Left ventricle myocardium inferior (tissue), 1 donor: ENCODE results near the gene MINK1. TPM values are rescaled to one million over a fixed set of nuclear protein-coding genes. Genes with fewer than 3 reads are reported as not detected.

Experiments
- DNase-seq: peaks from one replicate; pipeline ENCODE4 v3.0.0-alpha.2; 2020
- H3K27ac ChIP-seq: fragments of 200-600 bp; replicated peaks from 2 replicates; pipeline ENCODE4 v1.8.0; 2021
- H3K27me3 ChIP-seq: fragments of 200-600 bp; 2 replicates; pipeline ENCODE4 v1.8.0; 2021; ENCODE audit warnings: low read depth
- H3K36me3 ChIP-seq: fragments of 200-600 bp; 2 replicates; pipeline ENCODE4 v1.8.0; 2021
- H3K4me1 ChIP-seq: fragments of 200-600 bp; 2 replicates; pipeline ENCODE4 v1.8.0; 2021
- H3K4me3 ChIP-seq: fragments of 200-600 bp; 2 replicates; pipeline ENCODE4 v1.8.0; 2021; ENCODE audit warnings: mild to moderate bottlenecking, moderate library complexity
- H3K9me3 ChIP-seq: fragments of 200-600 bp; replicated peaks from 2 replicates; pipeline ENCODE4 v1.8.0; 2021
- intact Hi-C: fragments of 100-400 bp; cut with micrococcal nuclease; formaldehyde crosslinking; loops from one replicate; pipeline ENCODE4 v1.11.0; 2022
- total RNA-seq: library from RNA; stranded (reverse); fragmentation: NEBNext Ultra II Directional; extraction: Animal tissue kit (Norgen Biotek cat#: 25700); gene quantifications from one replicate; pipeline ENCODE4 v1.2.1, GENCODE V29; 2021
- TF ChIP-seq, protein P1 (sequence below): fragments of 200-600 bp; IDR thresholded peaks from 2 replicates; pipeline ENCODE4 v1.8.0; 2021; ENCODE audit warnings: antibody characterized with exemption, mild to moderate bottlenecking, borderline replicate concordance
- donor health status: DM: no; HTN: yes; CAD: no; lungs with severe emphysema.

Gene MINK1
- total RNA-seq, 1 donor from 2014 or later = 50.9 TPM

DNA sequence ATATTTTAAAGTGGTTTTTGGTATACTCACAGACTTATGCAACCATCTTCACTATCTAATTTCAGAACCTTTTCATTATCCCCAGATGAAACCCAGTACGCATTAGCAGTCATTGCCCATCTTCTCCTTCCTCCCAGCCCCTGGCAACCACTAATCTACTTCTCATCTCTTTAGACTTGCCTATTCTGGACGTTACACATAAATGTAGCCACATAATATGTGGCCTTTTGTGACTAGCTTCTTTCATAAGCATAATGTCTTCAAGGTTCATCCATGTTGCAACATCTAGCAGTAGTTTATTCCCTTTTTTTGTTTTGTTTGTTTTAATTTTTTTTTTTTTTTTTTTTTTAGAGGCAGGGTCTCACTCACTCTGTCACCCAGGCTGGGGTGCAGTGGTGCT lies 37.7 kb downstream of the MINK1 start:
- no peak overlapping the region for H3K4me3 ChIP-seq
- DNase-seq = no peak
- intact Hi-C loops = no loop called here
- no peaks in the 10 kb centered on the region for H3K27me3 ChIP-seq
- TF ChIP-seq, protein P1, sequence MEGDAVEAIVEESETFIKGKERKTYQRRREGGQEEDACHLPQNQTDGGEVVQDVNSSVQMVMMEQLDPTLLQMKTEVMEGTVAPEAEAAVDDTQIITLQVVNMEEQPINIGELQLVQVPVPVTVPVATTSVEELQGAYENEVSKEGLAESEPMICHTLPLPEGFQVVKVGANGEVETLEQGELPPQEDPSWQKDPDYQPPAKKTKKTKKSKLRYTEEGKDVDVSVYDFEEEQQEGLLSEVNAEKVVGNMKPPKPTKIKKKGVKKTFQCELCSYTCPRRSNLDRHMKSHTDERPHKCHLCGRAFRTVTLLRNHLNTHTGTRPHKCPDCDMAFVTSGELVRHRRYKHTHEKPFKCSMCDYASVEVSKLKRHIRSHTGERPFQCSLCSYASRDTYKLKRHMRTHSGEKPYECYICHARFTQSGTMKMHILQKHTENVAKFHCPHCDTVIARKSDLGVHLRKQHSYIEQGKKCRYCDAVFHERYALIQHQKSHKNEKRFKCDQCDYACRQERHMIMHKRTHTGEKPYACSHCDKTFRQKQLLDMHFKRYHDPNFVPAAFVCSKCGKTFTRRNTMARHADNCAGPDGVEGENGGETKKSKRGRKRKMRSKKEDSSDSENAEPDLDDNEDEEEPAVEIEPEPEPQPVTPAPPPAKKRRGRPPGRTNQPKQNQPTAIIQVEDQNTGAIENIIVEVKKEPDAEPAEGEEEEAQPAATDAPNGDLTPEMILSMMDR = no peak
- no peaks in the 10 kb centered on the region for H3K9me3 ChIP-seq
- peaks cover 8% of the 10 kb centered on the region for H3K4me1 ChIP-seq
- H3K36me3 ChIP-seq = no peaks in the 10 kb centered on the region
- H3K27ac ChIP-seq = no peak overlapping the region

DNA sequence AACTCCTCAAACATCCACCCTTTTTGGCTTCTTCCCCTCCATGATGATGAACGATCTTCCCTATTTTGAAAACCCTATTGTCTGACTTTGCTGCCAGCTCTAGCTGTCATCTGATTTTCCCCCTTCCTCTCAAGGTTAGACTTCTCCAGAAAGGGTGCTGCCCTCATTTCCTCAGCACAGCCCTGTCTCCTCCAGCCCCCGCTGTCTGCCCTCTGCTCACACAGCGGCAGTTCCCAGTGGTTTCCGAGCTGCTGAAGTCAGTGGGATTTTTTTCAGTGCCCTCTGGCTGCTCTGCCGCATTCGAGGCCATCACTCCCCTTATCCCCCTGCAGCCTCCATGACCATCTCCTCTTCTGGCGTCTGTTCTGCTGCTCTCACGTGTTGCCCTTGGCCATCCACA lies 39.6 kb downstream of the MINK1 start:
- Histone ChIP-seq H3K4me3 (no peak overlapping the region), H3K36me3 (no peaks in the 10 kb centered on the region), H3K4me1 (peaks cover 8% of the 10 kb centered on the region), H3K9me3 (no peaks in the 10 kb centered on the region), H3K27me3 (no peaks in the 10 kb centered on the region), H3K27ac (no peak overlapping the region)
- intact Hi-C loops = no loop called here
- TF ChIP-seq, protein P1 = no peak
- DNase-seq = no peak

DNA sequence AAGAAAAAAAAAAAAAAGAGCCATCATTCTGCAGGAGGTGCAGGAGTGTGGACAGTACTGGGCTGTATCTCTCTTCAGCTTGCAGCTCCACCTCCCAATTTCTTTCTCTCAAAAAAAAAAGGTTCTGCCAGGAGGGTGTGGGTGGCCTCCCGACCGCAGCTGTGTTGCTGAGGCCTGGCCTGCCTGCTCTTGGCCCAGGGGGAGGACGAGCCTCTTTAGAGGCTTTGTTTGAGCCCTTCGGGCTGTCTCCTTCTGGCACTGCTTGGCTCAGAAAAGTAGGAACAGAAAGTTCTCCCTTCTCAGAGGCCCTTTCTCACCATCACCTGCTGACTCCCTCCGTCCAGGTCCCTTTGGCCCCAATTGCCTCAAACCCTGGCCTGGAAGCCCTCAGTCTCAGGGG lies 43.9 kb downstream of the MINK1 start:
- H3K27me3 ChIP-seq = no peaks in the 10 kb centered on the region
- H3K9me3 ChIP-seq = no peaks in the 10 kb centered on the region
- DNase-seq = no peak
- H3K4me3 ChIP-seq = no peak overlapping the region
- TF ChIP-seq, protein P1 = no peak
- no peak overlapping the region for H3K27ac ChIP-seq
- intact Hi-C loops = no loop called here
- H3K4me1 ChIP-seq = peaks cover 15% of the 10 kb centered on the region
- H3K36me3 ChIP-seq = peaks cover 28% of the 10 kb centered on the region

DNA sequence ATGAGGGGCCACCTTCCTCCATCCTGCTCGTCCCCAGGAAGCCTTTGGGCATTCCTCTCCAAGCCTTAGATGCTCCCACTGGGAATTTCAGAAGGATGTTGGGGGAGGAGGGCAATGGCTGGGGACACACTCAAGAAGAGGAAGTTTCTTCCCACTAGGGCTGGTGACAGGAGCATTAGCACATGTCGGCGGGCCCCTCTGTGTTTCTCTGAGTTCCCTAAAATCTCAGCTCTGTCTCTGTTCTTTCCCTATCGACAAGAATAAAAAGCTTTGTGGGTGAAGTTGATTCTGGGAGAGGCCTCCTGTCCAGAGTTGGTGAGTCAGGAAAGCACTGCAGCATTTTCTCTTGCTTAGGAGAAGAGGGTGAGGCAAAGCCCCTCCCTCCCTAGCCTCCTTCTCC lies 46.5 kb downstream of the MINK1 start:
- no peak overlapping the region for H3K27ac ChIP-seq
- TF ChIP-seq, protein P1 = no peak
- no peak for DNase-seq

DNA sequence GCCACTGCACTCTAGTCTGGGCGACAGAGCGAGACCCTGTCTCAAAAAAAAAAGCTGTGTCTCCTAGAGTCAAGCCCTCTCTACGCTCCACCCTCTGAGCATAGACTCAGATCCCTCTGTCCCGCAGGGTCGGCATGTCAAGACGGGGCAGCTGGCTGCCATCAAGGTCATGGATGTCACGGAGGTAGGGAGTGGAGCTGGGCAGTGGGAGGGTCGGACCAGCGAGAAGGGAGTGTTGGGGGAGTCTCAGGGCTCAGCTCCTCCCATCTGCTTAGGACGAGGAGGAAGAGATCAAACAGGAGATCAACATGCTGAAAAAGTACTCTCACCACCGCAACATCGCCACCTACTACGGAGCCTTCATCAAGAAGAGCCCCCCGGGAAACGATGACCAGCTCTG lies 47.7 kb downstream of the MINK1 start:
- DNase-seq = no peak
- TF ChIP-seq, protein P1 = no peak
- H3K4me1 ChIP-seq = peaks cover 7% of the 10 kb centered on the region
- no peak overlapping the region for H3K27ac ChIP-seq
- no peaks in the 10 kb centered on the region for H3K9me3 ChIP-seq
- no peak overlapping the region for H3K4me3 ChIP-seq
- peaks cover 46% of the 10 kb centered on the region for H3K36me3 ChIP-seq
- no peaks in the 10 kb centered on the region for H3K27me3 ChIP-seq
- intact Hi-C loops = loop anchor here (10.0 kb wide), 1 partner anchor 46 kb away; the partner anchor contains the start of gene MINK1

More for the DNA sequence above, 46.5 kb downstream of the MINK1 start:
- no peaks in the 10 kb centered on the region for H3K9me3 ChIP-seq
- H3K27me3 ChIP-seq = no peaks in the 10 kb centered on the region
- H3K4me3 ChIP-seq = no peak overlapping the region
- H3K4me1 ChIP-seq = peaks cover 7% of the 10 kb centered on the region
- peaks cover 34% of the 10 kb centered on the region for H3K36me3 ChIP-seq
- intact Hi-C loops = no loop called here
